Activated T-helper 9 cell treated with anti-CD3 and anti-CD28 coated beads, Interleukin-2, amount 50 U/mL, for 16 hours (primary cell): Measurements from ENCODE around the gene ANKRD10.

Experiments
- DNase-seq: peaks from one replicate; pipeline ENCODE4 v3.0.0-alpha.2; 2020; ENCODE audit warnings: low read depth

The ANKRD10 gene

DNA sequence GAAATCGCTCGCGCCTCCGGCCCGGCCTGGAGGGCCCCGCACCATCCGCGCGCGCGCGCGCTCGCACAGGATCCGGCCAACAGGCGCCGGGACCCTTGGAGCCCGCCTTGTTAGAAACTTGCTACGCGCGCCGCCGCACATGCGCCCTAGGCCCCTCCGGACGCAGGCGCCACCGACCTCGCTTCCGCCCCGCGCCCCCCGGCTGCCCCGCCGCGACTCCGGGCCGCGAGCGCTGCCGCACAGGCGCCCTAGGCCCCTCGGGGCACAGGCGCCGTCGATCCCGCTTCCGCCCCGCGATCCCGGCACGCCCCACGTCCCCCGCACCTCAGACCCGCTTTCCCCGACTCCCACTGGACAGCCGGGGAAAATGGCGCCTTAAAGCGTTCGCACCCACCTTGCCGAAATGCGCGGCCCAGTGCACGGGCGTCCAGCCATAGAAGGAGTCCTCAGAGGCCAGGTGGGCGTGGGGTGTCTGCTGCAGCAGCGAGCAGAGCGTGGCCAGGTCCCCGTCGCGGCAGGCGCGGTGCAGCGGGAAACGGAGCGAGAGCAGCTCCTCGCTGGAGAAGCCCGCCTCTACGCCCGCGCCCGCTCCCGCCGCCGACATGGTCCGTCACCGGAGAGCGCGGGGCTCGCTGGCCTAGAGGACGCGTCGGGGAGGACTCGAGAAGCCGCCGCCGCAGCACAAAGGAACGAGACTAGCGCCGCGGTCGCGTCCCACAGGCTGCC, 375 bp downstream of the ANKRD10 start:
- peak; percentile 62 for DNase-seq

GRCh38 chr13:110914081-110914330, 863 bp downstream of the ANKRD10 start:
- no peak for DNase-seq

DNA sequence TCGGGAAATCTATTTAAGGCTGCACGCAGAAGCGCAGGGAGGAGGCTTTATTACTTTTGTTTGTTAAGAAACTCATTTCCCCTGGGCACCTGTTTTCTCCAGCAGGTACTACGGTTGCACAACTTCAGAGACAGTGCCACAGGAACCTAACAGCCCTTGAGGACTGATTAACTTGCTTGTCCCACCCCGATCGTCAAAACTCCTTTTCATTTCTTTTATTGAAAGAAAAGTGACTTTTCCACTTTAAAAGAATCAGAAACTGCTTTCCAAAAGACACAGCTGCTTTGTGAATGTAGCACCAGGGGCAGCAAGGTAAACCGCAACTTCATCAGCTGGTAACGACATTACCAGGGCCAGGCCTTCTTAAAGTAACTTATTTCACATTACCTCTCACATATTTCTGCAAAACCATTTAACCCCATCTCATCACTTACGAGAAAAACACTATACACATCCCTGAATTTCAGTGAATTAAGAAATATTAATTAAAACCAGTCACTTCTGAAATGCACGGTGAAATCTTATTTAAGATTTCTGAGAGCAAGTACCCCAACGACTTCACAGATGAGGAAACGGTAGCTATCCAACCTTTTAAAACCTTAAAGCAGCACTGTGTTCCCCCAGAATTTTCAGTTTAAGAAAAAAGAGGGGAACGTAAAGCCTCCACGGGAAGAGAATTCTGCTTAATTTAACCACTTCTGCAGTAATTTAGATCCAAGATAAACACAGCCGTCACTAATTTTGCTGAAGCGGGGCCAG, 1.4 kb downstream of the ANKRD10 start:
- no peak for DNase-seq

DNA sequence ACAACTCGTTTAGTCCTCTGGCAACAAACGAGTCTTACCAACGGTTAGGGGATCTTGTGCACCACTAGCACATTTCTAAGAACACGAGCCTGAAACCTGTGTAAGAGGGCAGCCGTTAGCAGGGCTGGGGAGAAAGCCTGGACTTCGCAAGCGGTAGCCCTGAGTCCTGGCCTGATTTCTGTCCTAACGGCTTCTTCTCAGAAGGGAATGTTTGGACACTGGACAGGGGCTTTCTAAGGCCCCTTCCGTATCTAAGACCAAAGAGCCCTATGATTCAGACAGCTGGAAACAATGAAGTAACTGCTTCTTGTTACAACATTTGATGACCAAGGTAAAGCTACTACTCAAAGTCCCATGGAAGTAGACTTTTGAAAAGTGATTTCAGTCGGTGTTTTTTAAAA, 2.2 kb downstream of the ANKRD10 start:
- DNase-seq, result no peak

- DNase-seq, result no peak
These were observed 3.0 kb downstream of the ANKRD10 start for GRCh38 chr13:110911880-110912279.

DNA sequence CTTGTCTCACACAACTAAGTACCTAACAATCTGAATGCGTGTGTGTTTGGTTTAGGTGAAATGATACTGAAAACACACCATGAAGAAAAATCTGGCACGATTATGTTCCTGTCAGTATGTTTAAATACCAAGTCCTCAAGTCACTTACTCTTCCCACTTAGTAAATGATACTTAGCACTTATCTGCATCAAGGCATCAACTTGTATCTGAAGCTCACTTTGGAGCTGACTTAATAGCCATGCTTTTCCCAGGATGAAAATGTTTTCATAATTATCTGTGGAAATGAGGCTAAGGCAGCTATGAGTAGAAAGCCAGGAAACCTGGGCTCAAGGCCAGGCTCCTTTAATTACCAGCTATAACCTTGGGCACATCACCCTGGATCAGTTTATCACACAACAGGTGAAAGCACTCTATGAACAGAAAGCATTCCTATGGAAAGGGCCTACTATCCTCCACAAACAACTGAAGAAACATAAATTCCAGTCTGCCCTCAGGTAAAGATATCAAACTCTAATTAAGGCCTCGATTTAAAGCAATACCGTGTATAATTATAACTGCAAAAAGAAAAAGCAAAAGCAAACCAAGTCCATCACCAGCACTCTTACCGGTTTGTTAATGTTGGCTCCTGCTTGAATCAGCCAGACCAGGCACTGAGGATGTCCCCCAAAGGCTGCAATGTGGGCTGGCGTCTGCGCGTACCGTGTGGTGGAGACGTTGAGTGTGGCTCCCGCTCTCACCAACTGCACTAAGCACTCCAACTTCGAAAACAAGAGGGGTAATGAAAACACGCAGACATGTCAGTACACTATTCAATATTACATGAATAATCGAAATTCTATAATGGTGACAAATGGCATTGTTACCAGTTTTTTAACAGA, 4.6 kb downstream of the ANKRD10 start:
- DNase-seq, result no peak

GRCh38 chr13:110907951-110908898, 6.6 kb downstream of the ANKRD10 start:
- DNase-seq, result no peak

GRCh38 chr13:110907301-110907700, 7.6 kb downstream of the ANKRD10 start:
- DNase-seq, result no peak

- DNase-seq, result no peak
These were observed 10.1 kb downstream of the ANKRD10 start for GRCh38 chr13:110904748-110905147.

GRCh38 chr13:110902370-110902769, 12.5 kb downstream of the ANKRD10 start:
- DNase-seq, result no peak

GRCh38 chr13:110897521-110897920, 17.3 kb downstream of the ANKRD10 start:
- DNase-seq, result no peak

- DNase-seq, result no peak
These were observed 17.9 kb downstream of the ANKRD10 start for GRCh38 chr13:110897014-110897413.

DNA sequence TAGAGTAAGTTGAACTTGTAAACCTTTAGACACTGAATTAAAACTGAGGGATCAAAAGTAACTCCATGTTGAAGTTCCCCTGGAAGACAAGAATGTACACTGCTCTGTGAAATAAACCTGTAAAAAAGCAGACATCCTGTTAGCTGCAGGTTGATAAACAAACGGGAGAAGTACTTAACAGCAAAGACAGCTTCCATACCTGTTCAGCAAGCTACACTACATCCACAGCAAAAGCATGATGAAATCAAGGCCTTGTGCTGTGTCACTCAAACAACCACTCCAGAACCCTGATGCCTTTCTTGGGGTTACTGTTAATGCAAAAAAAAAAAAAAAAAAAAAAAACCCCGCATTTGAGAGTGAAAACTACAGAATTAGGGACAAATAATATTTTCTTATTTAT, 20.8 kb downstream of the ANKRD10 start:
- no peak for DNase-seq

GRCh38 chr13:110893571-110893970, 21.3 kb downstream of the ANKRD10 start:
- no peak for DNase-seq

- no peak for DNase-seq
These were observed 24.3 kb downstream of the ANKRD10 start for GRCh38 chr13:110890279-110891165.

DNA sequence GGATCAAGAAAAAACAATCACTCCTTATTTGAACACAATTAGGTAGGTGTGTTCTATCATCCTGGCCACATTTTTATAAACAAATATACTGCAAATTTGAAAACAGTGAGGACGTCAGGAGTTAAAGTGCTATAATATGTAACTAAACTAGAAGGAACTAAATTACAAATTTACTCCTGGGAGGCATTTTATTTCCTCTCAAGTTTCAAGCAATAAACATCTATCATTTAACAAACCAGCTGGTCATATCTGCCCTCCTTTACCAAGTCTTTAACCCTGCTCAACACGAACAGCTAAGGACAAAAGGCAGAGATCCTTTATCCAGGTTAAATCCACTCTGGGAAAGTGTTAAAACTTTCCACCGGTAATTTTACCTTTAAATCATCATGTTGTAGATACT, 26.5 kb downstream of the ANKRD10 start:
- no peak for DNase-seq

DNA sequence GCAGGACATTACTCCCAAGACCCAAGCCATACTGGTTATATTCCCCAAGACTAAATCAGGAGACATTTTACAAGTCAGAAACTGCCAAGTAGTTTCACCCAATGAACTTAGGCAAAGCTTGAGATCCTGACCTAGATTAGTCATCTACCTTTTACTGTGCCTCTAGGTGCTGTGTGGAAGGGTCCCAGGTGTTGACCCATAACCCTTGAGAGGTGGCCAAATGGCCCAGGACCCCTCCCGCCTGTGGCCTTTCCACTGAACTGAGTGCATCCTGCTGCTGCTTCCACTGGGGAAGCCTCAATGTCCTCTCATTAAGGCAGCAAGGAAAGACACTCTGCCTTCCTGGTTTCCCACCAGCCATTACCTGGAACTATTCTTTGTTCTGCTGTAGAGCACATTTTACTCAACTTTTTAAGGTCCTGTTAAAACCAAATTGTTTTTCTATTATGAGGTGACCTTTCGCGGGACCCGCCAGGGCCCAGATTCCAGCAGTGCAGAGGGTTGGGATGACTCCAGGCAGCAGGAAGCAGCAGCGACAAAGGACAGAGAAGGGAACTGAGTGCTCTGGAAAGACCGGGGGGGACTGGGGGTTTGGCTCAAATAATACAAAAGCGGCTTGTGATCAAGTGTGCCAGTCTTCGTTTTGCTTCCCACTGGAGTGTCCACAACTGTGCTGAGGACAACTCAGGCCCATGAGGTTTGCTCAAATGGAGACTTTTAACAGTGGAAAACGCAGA, 27.1 kb downstream of the ANKRD10 start:
- no peak for DNase-seq

DNA sequence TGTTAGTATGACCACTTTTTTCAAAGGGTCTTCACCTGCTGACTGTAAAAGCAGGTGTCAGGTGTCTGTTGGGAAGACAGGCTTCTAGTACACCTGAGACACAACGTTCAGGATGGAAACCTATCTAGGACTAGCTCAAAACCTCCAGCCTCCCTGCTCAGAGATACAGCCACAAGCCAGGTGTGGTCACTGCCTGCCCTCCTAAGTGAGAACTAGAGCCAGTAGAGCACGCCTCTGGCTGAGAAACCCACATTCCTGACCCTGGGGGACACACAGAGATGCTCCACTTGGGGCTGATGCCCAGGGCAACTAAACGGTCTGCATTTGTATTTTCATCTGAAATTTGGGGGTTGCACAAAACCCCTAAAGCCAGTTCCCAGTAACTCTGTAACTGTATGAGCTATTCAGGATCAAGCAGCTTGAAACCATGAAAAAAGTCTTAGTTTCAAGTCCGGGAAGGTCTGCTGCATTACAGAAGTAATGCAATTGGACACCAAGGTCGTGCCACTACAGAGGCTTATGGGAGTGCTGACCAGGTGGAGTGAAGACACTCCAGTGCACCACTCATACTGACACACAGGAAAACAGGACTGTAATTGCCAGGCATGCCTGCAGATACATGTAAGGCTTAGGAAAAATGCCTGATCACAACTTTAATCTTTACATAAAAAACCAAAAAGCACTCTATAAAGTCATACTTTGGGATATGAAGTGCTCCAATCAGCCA, 27.8 kb downstream of the ANKRD10 start:
- no peak for DNase-seq
